Nephron (organoid): Measurements from ENCODE around the gene ITIH3.

Source experiments
- H3K27ac Mint-ChIP-seq, 3 experiments: 2 replicates each; pipeline ENCODE4 v1.8.0; 2020; ENCODE audit warnings: mixed read lengths in 3 of 3, mild to moderate bottlenecking in 2 of 3, moderate library complexity in 1 of 3
- H3K27me3 Mint-ChIP-seq: 2 replicates; pipeline ENCODE4 v1.8.0; 2021; ENCODE audit warnings: low read depth, mild to moderate bottlenecking, moderate library complexity, mixed read lengths
- H3K36me3 Mint-ChIP-seq: 2 replicates; pipeline ENCODE4 v1.8.0; 2020; ENCODE audit warnings: low read depth, mixed read lengths
- H3K4me1 Mint-ChIP-seq: 2 replicates; pipeline ENCODE4 v1.8.0; 2020; ENCODE audit warnings: mixed read lengths
- H3K4me3 Mint-ChIP-seq, 3 experiments: 2 replicates each; pipeline ENCODE4 v1.8.0; 2020; ENCODE audit warnings: mild to moderate bottlenecking in 3 of 3, mixed read lengths in 3 of 3, moderate library complexity in 2 of 3
- H3K9me3 Mint-ChIP-seq: 2 replicates; pipeline ENCODE4 v1.8.0; 2020; ENCODE audit warnings: mixed read lengths
- CTCF ChIP-seq, 3 experiments: fragments of 200-600 bp; sonication (generic); IDR thresholded peaks; one replicate each; pipeline ENCODE4 v1.5.0; 2021; ENCODE audit warnings: antibody characterized with exemption in 3 of 3; ENCODE audit not compliant: unreplicated experiment in 3 of 3

ITIH3 gene

GRCh38 chr3:52829482-52829881 is 34.9 kb downstream of the ITIH3 start:
- no peaks in the 10 kb centered on the region for H3K27me3 Mint-ChIP-seq
- no peak for TF ChIP-seq CTCF (IDR thresholded peaks at IDR 0.05; ENCODE audit: unreplicated experiment in 3 of 3)
- H3K9me3 Mint-ChIP-seq, result no peaks in the 10 kb centered on the region
- H3K4me1 Mint-ChIP-seq, result peaks cover 17% of the 10 kb centered on the region
- H3K4me3 Mint-ChIP-seq, result no peak overlapping the region
- no peak overlapping the region for H3K27ac Mint-ChIP-seq
- H3K36me3 Mint-ChIP-seq, result no peaks in the 10 kb centered on the region

GRCh38 chr3:52829906-52830463 is 35.4 kb downstream of the ITIH3 start:
- H3K27ac Mint-ChIP-seq, result no peak overlapping the region
- no peaks in the 10 kb centered on the region for H3K27me3 Mint-ChIP-seq
- peaks cover 22% of the 10 kb centered on the region for H3K4me1 Mint-ChIP-seq
- no peak for TF ChIP-seq CTCF (IDR thresholded peaks at IDR 0.05; ENCODE audit: unreplicated experiment in 3 of 3)
- H3K4me3 Mint-ChIP-seq, result no peak overlapping the region
- H3K36me3 Mint-ChIP-seq, result no peaks in the 10 kb centered on the region
- H3K9me3 Mint-ChIP-seq, result no peaks in the 10 kb centered on the region

GRCh38 chr3:52830535-52831258 is 36.1 kb downstream of the ITIH3 start, which contains the start of gene ITIH4:
Gene ITIH4 (minus strand): TSS chr3:52830672. CDS start chr3:52830642, 30 bp downstream.
- Mint-ChIP-seq H3K9me3 (no peaks in the 10 kb centered on the region), H3K4me3 (peak within 1 kb of the TSS in 1 of 3 experiments; percentile 33), H3K4me1 (peaks cover 29% of the 10 kb centered on the region), H3K36me3 (no peaks in the 10 kb centered on the region), H3K27ac (no peak within 1 kb of the TSS), H3K27me3 (no peaks in the 10 kb centered on the region)
- TF ChIP-seq CTCF (IDR thresholded peaks at IDR 0.05; ENCODE audit: unreplicated experiment in 3 of 3), result no peak

- no peaks in the 10 kb centered on the region for H3K36me3 Mint-ChIP-seq
- H3K27me3 Mint-ChIP-seq, result no peaks in the 10 kb centered on the region
Measured at GRCh38 chr3:52831500-52832301, 37.1 kb downstream of the ITIH3 start.

GRCh38 chr3:52833202-52833601 is 38.6 kb downstream of the ITIH3 start:
- Mint-ChIP-seq H3K27me3 (no peaks in the 10 kb centered on the region), H3K9me3 (no peaks in the 10 kb centered on the region), H3K27ac (no peak overlapping the region), H3K4me3 (peak overlapping the region in 1 of 3 experiments; percentile 87), H3K4me1 (peaks cover 51% of the 10 kb centered on the region), H3K36me3 (no peaks in the 10 kb centered on the region)
- no peak for TF ChIP-seq CTCF (IDR thresholded peaks at IDR 0.05; ENCODE audit: unreplicated experiment in 3 of 3)

More at GRCh38 chr3:52831500-52832301, 37.1 kb downstream of the ITIH3 start:
- TF ChIP-seq CTCF (IDR thresholded peaks at IDR 0.05; ENCODE audit: unreplicated experiment in 3 of 3), result no peak
- no peaks in the 10 kb centered on the region for H3K9me3 Mint-ChIP-seq
- H3K4me3 Mint-ChIP-seq, result peak overlapping the region in 1 of 3 experiments; percentile 33
- no peak overlapping the region for H3K27ac Mint-ChIP-seq
- H3K4me1 Mint-ChIP-seq, result peaks cover 39% of the 10 kb centered on the region
